SK-N-SH (cell line): ENCODE measurements around the gene N4BP3. TPM values are rescaled to one million over a fixed set of nuclear protein-coding genes. Genes with fewer than 3 reads are reported as not detected.

ENCODE experiments used
- CTCF ChIA-PET: fragments of 300-600, 350-600 bp; formaldehyde crosslinking; extraction: SDS; loops from one replicate; lab custom pipeline; 2021; lab: Yijun Ruan, JAX
- POLR2A ChIA-PET: fragments of 350-600 bp; sonication (Branson Sonifier 250); formaldehyde crosslinking; extraction: SDS; loops from one replicate; lab custom pipeline; 2020; ENCODE audit warnings: antibody characterized with exemption, inconsistent platforms; lab: Yijun Ruan, JAX
- DNase-seq: peaks from one replicate; pipeline ENCODE4 v3.0.0; 2012
- H2AFZ ChIP-seq: fragments of 200-600 bp; sonication (generic); 2 replicates; pipeline ENCODE4 v1.8.1; 2016; ENCODE audit warnings: antibody characterized with exemption, mild to moderate bottlenecking, low read depth
- H3F3A ChIP-seq: fragments of 200-600 bp; sonication (generic); replicated peaks from 2 replicates; pipeline ENCODE3; 2016; ENCODE audit warnings: antibody characterized with exemption, mild to moderate bottlenecking; ENCODE audit not compliant: insufficient read depth
- H3K27ac ChIP-seq, 2 experiments: fragments of 200-500 bp in 1 of 2; fragments of 200-600 bp in 1 of 2; sonication (Bioruptor generic) in 1 of 2; sonication (generic), shearing (Covaris generic) in 1 of 2; 2 replicates each; pipeline versions ENCODE4 v1.5.1 to v1.6.1; 2014 to 2016; ENCODE audit warnings: low read depth in 2 of 2, inconsistent platforms in 1 of 2, low read length in 1 of 2, mild to moderate bottlenecking in 1 of 2, mixed read lengths in 1 of 2
- H3K27me3 ChIP-seq: fragments of 200-600 bp; sonication (generic), shearing (Covaris generic); 2 replicates; pipeline ENCODE4 v1.6.1; 2016; ENCODE audit warnings: mixed run types; ENCODE audit not compliant: insufficient read depth
- H3K36me3 ChIP-seq, 2 experiments: fragments of 200-500 bp in 1 of 2; fragments of 200-600 bp in 1 of 2; sonication (Bioruptor generic) in 1 of 2; sonication (generic) in 1 of 2; replicated peaks in 1 of 2; 2 replicates each; pipeline versions ENCODE3 to v1.5.1; 2014 to 2016; ENCODE audit warnings: low read length in 1 of 2, mild to moderate bottlenecking in 1 of 2; ENCODE audit not compliant: insufficient read depth in 2 of 2, control insufficient read depth in 1 of 2
- H3K4me1 ChIP-seq, 2 experiments: fragments of 200-500 bp in 1 of 2; fragments of 200-600 bp in 1 of 2; sonication (Bioruptor generic) in 1 of 2; sonication (generic), shearing (Covaris generic) in 1 of 2; 2 replicates each; pipeline versions ENCODE4 v1.5.1 to v1.6.1; 2014 to 2016; ENCODE audit warnings: low read depth in 1 of 2, low read length in 1 of 2, mixed run types in 1 of 2; ENCODE audit not compliant: insufficient read depth in 2 of 2, control insufficient read depth in 1 of 2
- H3K4me2 ChIP-seq: fragments of 200-600 bp; sonication (generic), shearing (Covaris generic); 2 replicates; pipeline ENCODE4 v1.6.1; 2017; ENCODE audit warnings: mixed run types
- H3K4me3 ChIP-seq, 2 experiments: fragments of 200-500 bp in 1 of 2; fragments of 200-600 bp in 1 of 2; sonication (Bioruptor generic) in 1 of 2; sonication (generic), shearing (Covaris generic) in 1 of 2; 2 replicates each; pipeline versions ENCODE4 v1.5.1 to v1.8.1; 2014 to 2016; ENCODE audit warnings: low read depth in 2 of 2, inconsistent platforms in 1 of 2, low read length in 1 of 2, mild to moderate bottlenecking in 1 of 2, mixed read lengths in 1 of 2, moderate library complexity in 1 of 2
- H3K79me2 ChIP-seq: fragments of 200-600 bp; sonication (generic); 2 replicates; pipeline ENCODE4 v1.8.1; 2017; ENCODE audit warnings: mild to moderate bottlenecking; ENCODE audit not compliant: insufficient read depth
- H3K9ac ChIP-seq: fragments of 200-600 bp; sonication (generic); 2 replicates; pipeline ENCODE4 v1.6.1; 2017; ENCODE audit warnings: mixed run types
- H3K9me2 ChIP-seq: fragments of 200-600 bp; sonication (generic); 2 replicates; pipeline ENCODE4 v1.6.1; 2017; ENCODE audit warnings: mixed run types
- H3K9me3 ChIP-seq: fragments of 200-600 bp; sonication (generic); 2 replicates; pipeline ENCODE4 v1.6.1; 2017; ENCODE audit warnings: mixed run types, mild to moderate bottlenecking, moderate library complexity
- H4K20me1 ChIP-seq: fragments of 200-600 bp; sonication (generic); 2 replicates; pipeline ENCODE4 v1.6.1; 2017; ENCODE audit warnings: mild to moderate bottlenecking, mixed run types; ENCODE audit not compliant: insufficient read depth
- EP300 ChIP-seq, 2 experiments: IDR thresholded peaks; 2 replicates each; pipeline versions ENCODE4 v1.4.0 to v1.6.1; 2012; ENCODE audit warnings: borderline replicate concordance in 1 of 2, low read depth in 1 of 2, low read length in 1 of 2
- FOXJ3 ChIP-seq: sonication (generic); formaldehyde crosslinking; IDR thresholded peaks from 2 replicates; pipeline ENCODE4 v1.5.1; 2020; ENCODE audit warnings: mild to moderate bottlenecking, missing genetic modification reagents
- FOXM1 ChIP-seq: IDR thresholded peaks from 2 replicates; pipeline ENCODE4 v1.4.0; 2012; ENCODE audit warnings: low read depth, mild to moderate bottlenecking
- GABPA ChIP-seq: IDR thresholded peaks from 2 replicates; pipeline ENCODE4 v1.4.0; 2012; ENCODE audit warnings: low read depth, mild to moderate bottlenecking
- JUND ChIP-seq: IDR thresholded peaks from 2 replicates; pipeline ENCODE4 v1.4.0; 2012
- MXI1 ChIP-seq: IDR thresholded peaks from 2 replicates; pipeline ENCODE4 v1.6.1; 2012; ENCODE audit warnings: mild to moderate bottlenecking, low read depth, low read length, improper control_type of control experiment
- NRF1 ChIP-seq: IDR thresholded peaks from 2 replicates; pipeline ENCODE4 v1.6.1; 2012; ENCODE audit warnings: low read depth, mild to moderate bottlenecking, low read length
- POLR2AphosphoS5 ChIP-seq: IDR thresholded peaks from 2 replicates; pipeline ENCODE4 v1.6.1; 2012; ENCODE audit warnings: low read depth, low read length
- RXRA ChIP-seq: IDR thresholded peaks from 2 replicates; pipeline ENCODE4 v1.4.0; 2012; ENCODE audit warnings: low read depth, mild to moderate bottlenecking, borderline replicate concordance
- TAF1 ChIP-seq: IDR thresholded peaks from 2 replicates; pipeline ENCODE4 v1.6.1; 2012; ENCODE audit warnings: low read depth, mild to moderate bottlenecking, low read length, moderate library complexity, borderline replicate concordance
- TCF12 ChIP-seq: IDR thresholded peaks from 2 replicates; pipeline ENCODE4 v1.4.0; 2012
- TEAD4 ChIP-seq: IDR thresholded peaks from 2 replicates; pipeline ENCODE4 v1.4.0; 2012; ENCODE audit warnings: mild to moderate bottlenecking, borderline replicate concordance; ENCODE audit not compliant: insufficient read depth
- WGBS: methylation state at CpG from one replicate; pipeline ENCODE4 v1.1.6; 2017; ENCODE audit warnings: low lambda C conversion rate; 5-methylcytosine and 5-hydroxymethylcytosine counted together
- polyA plus RNA-seq, 3 experiments: library from polyadenylated mRNA; depleted of rRNA; stranded (reverse); fragments of >200 nt; gene quantifications; 2 replicates each; pipeline ENCODE4 v1.2.3, GENCODE V29; 2012
- TF ChIP-seq, protein P1 (sequence below): fragments of 200-600 bp; sonication (generic); IDR thresholded peaks from 2 replicates; pipeline ENCODE4 v1.6.1; 2017; ENCODE audit warnings: antibody characterized with exemption, mild to moderate bottlenecking, moderate library complexity
- TF ChIP-seq, protein P2 (sequence below): IDR thresholded peaks from 2 replicates; pipeline ENCODE4 v1.4.0; 2012; ENCODE audit warnings: low read depth
- TF ChIP-seq, protein P3 (sequence below): IDR thresholded peaks from 2 replicates; pipeline ENCODE4 v1.6.1; 2012; ENCODE audit warnings: mild to moderate bottlenecking, low read depth, low read length, moderate library complexity
- TF ChIP-seq, protein P4 (sequence below): fragments of 150-350 bp; IDR thresholded peaks from 2 replicates; pipeline ENCODE4 v1.6.1; 2016; ENCODE audit warnings: mild to moderate bottlenecking, low read depth, low read length
- TF ChIP-seq, protein P5 (sequence below): fragments of 150-350 bp; IDR thresholded peaks from 2 replicates; pipeline ENCODE4 v1.6.1; 2017; ENCODE audit warnings: antibody characterized with exemption, low read length, low read depth, borderline replicate concordance

Gene N4BP3
- polyA plus RNA-seq, 1 of the 3 experiments (the other 2 are of a cell fraction), result 0.28 TPM

DNA sequence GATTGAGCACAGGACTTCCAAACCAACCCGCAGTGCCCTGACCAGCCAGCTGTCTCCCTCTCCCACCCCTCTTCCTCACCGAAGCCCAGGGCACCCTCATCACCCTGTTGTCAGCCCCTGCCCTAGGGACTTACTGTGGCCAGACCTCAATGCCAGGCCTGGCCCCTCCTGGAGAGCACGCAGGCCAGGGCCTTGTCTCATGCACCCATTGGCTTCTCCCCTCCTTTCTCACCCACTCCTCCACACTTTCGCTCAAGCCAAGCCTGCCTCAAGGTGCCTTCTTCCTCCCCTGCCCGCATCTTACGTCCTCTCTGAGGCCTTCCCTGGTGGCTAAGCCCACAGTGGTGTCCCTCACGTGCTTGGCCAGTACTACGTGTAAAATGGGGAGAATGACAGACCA, 33.3 kb upstream of the N4BP3 start:
- Histone ChIP-seq H3K4me2 (no peak overlapping the region), H3K4me3 (no peak overlapping the region), H3K9me2 (no peaks in the 10 kb centered on the region), H3K27ac (no peak overlapping the region), H3K79me2 (no peaks in the 10 kb centered on the region), H3K9me3 (no peaks in the 10 kb centered on the region), H4K20me1 (no peaks in the 10 kb centered on the region), H3F3A (no peaks in the 10 kb centered on the region), H3K36me3 (no peaks in the 10 kb centered on the region), H3K4me1 (peaks cover 0 to 7% of the 10 kb centered on the region in 2 experiments; a peak in 1 of 4 replicates), H3K27me3 (peaks cover 4% of the 10 kb centered on the region; the same call in 1 of the 2 replicates), H2AFZ (no peak overlapping the region), H3K9ac (no peak overlapping the region)
- TF ChIP-seq TAF1 (no peak), EP300 (IDR thresholded peaks at IDR 0.05; ENCODE audit: borderline replicate concordance in 1 of 2, low read depth in 1 of 2, low read length in 1 of 2) (no peak)
- CTCF ChIA-PET, result interaction anchor here (0.9 to 10.5 kb wide), 3 partner anchors 20 to 70 kb away, joined by 3 to 319 read pairs (median 116); partner anchors contain the start of gene NHP2
- POLR2A ChIA-PET, result no interaction called here
- 54% methylated on average over 8 of the region's 8 CpGs for WGBS
- DNase-seq, result no peak

DNA sequence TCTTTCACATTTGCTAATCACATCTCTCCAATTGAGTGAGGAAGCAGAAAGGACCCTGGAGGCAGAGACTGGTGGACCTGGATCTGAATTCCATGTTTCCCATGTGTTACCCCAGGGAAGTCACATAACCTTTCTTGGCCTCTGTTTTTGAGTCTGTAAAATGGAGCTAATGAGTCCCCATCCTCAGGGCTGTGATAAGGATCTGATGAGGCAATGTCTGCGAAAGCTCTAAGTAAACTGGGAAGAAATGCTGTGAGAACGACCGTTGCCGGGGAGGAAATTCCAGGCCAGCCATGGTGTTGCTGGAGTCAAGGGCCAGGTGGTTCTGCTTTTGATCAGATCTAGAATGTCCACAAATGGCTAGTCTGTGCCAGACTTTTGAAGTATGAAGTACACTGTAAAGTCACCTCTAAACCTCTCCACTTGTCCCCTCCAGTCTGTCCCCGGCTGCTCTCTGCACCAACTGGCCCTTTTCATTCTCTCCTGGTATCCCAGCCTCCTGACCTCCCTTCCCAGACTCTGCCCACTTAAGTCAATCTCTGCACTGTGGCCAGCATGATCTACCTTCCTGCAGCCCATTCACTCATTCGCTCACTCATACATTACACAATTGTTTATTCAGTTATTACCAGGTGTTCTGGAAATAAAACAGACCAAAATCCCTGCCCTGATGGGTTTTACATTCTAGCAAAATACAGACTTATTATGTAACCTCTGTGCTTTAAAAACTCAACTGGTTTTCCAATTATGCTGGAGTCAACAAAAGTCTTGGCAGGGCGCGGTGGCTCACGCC, 32.5 kb upstream of the N4BP3 start:
- Histone ChIP-seq H2AFZ (no peak overlapping the region), H3K4me1 (peaks cover 0 to 7% of the 10 kb centered on the region in 2 experiments; a peak in 1 of 4 replicates), H3K79me2 (no peaks in the 10 kb centered on the region), H3K36me3 (no peaks in the 10 kb centered on the region), H3F3A (no peaks in the 10 kb centered on the region), H3K27me3 (no peaks in the 10 kb centered on the region), H4K20me1 (no peaks in the 10 kb centered on the region), H3K9me3 (no peaks in the 10 kb centered on the region), H3K4me2 (no peak overlapping the region), H3K9me2 (no peaks in the 10 kb centered on the region), H3K9ac (no peak overlapping the region), H3K4me3 (no peak overlapping the region), H3K27ac (no peak overlapping the region)
- no peak for TF ChIP-seq TCF12
- TF ChIP-seq POLR2AphosphoS5, result no peak
- TF ChIP-seq TEAD4, result no peak
- TF ChIP-seq, protein P1, sequence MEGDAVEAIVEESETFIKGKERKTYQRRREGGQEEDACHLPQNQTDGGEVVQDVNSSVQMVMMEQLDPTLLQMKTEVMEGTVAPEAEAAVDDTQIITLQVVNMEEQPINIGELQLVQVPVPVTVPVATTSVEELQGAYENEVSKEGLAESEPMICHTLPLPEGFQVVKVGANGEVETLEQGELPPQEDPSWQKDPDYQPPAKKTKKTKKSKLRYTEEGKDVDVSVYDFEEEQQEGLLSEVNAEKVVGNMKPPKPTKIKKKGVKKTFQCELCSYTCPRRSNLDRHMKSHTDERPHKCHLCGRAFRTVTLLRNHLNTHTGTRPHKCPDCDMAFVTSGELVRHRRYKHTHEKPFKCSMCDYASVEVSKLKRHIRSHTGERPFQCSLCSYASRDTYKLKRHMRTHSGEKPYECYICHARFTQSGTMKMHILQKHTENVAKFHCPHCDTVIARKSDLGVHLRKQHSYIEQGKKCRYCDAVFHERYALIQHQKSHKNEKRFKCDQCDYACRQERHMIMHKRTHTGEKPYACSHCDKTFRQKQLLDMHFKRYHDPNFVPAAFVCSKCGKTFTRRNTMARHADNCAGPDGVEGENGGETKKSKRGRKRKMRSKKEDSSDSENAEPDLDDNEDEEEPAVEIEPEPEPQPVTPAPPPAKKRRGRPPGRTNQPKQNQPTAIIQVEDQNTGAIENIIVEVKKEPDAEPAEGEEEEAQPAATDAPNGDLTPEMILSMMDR, result no peak
- TF ChIP-seq FOXJ3 (CRISPR knock-in tag), result no peak
- TF ChIP-seq, protein P2, sequence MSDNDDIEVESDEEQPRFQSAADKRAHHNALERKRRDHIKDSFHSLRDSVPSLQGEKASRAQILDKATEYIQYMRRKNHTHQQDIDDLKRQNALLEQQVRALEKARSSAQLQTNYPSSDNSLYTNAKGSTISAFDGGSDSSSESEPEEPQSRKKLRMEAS, result no peak
- TF ChIP-seq, protein P3, sequence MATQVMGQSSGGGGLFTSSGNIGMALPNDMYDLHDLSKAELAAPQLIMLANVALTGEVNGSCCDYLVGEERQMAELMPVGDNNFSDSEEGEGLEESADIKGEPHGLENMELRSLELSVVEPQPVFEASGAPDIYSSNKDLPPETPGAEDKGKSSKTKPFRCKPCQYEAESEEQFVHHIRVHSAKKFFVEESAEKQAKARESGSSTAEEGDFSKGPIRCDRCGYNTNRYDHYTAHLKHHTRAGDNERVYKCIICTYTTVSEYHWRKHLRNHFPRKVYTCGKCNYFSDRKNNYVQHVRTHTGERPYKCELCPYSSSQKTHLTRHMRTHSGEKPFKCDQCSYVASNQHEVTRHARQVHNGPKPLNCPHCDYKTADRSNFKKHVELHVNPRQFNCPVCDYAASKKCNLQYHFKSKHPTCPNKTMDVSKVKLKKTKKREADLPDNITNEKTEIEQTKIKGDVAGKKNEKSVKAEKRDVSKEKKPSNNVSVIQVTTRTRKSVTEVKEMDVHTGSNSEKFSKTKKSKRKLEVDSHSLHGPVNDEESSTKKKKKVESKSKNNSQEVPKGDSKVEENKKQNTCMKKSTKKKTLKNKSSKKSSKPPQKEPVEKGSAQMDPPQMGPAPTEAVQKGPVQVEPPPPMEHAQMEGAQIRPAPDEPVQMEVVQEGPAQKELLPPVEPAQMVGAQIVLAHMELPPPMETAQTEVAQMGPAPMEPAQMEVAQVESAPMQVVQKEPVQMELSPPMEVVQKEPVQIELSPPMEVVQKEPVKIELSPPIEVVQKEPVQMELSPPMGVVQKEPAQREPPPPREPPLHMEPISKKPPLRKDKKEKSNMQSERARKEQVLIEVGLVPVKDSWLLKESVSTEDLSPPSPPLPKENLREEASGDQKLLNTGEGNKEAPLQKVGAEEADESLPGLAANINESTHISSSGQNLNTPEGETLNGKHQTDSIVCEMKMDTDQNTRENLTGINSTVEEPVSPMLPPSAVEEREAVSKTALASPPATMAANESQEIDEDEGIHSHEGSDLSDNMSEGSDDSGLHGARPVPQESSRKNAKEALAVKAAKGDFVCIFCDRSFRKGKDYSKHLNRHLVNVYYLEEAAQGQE, result no peak
- TF ChIP-seq, protein P4, sequence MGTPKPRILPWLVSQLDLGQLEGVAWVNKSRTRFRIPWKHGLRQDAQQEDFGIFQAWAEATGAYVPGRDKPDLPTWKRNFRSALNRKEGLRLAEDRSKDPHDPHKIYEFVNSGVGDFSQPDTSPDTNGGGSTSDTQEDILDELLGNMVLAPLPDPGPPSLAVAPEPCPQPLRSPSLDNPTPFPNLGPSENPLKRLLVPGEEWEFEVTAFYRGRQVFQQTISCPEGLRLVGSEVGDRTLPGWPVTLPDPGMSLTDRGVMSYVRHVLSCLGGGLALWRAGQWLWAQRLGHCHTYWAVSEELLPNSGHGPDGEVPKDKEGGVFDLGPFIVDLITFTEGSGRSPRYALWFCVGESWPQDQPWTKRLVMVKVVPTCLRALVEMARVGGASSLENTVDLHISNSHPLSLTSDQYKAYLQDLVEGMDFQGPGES, result no peak
- no peak for TF ChIP-seq NRF1
- no peak for TF ChIP-seq RXRA
- no peak for TF ChIP-seq JUND
- no peak for TF ChIP-seq GABPA
- TF ChIP-seq, protein P5, sequence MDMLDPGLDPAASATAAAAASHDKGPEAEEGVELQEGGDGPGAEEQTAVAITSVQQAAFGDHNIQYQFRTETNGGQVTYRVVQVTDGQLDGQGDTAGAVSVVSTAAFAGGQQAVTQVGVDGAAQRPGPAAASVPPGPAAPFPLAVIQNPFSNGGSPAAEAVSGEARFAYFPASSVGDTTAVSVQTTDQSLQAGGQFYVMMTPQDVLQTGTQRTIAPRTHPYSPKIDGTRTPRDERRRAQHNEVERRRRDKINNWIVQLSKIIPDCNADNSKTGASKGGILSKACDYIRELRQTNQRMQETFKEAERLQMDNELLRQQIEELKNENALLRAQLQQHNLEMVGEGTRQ, result no peak
- no peak for TF ChIP-seq EP300 (IDR thresholded peaks at IDR 0.05; ENCODE audit: borderline replicate concordance in 1 of 2, low read depth in 1 of 2, low read length in 1 of 2)
- TF ChIP-seq MXI1, result no peak
- TF ChIP-seq FOXM1, result no peak
- ChIA-PET CTCF (interaction anchor here (0.9 to 10.5 kb wide), 3 partner anchors 20 to 69 kb away, joined by 3 to 319 read pairs (median 116); partner anchors contain the start of gene NHP2), POLR2A (interaction anchor here (0.6 kb wide), 1 partner anchor 55 kb away, joined by 3 read pairs; no protein-coding TSS in a partner anchor)
- no peak for DNase-seq
- 79% methylated on average over 9 of the region's 9 CpGs for WGBS
